Muscle of leg (tissue), 11 donors: ENCODE measurements around the gene QRSL1. TPM values are rescaled to one million over a fixed set of nuclear protein-coding genes. Genes with fewer than 3 reads are reported as not detected.

ENCODE experiments used
- DNase-seq: peaks from one replicate; pipeline ENCODE4 v3.0.0; 2013
- H3K27ac ChIP-seq: one replicate; pipeline ENCODE4 v1.5.1; 2013; ENCODE audit warnings: mild to moderate bottlenecking, low read length, control low read depth
- H3K27me3 ChIP-seq: one replicate; pipeline ENCODE4 v1.6.1; 2013; ENCODE audit warnings: low read length; ENCODE audit not compliant: control insufficient read depth, insufficient read depth
- H3K36me3 ChIP-seq: one replicate; pipeline ENCODE4 v1.6.1; 2013; ENCODE audit warnings: low read length; ENCODE audit not compliant: control insufficient read depth, insufficient read depth
- H3K4me1 ChIP-seq: one replicate; pipeline ENCODE4 v1.6.1; 2013; ENCODE audit warnings: low read length; ENCODE audit not compliant: control insufficient read depth, insufficient read depth
- H3K4me3 ChIP-seq: one replicate; pipeline ENCODE4 v1.5.1; 2013; ENCODE audit warnings: low read length, control low read depth
- H3K9me3 ChIP-seq: replicated peaks from 2 replicates; pipeline ENCODE4 v1.6.1; 2013; ENCODE audit warnings: low read depth, low read length; ENCODE audit not compliant: control insufficient read depth
- WGBS: methylation state at CpG from one replicate; pipeline ENCODE4 v1.1.5; 2013; ENCODE audit warnings: missing lambda C conversion rate; ENCODE audit not compliant: insufficient coverage; 5-methylcytosine and 5-hydroxymethylcytosine counted together
- polyA plus RNA-seq, 8 donors: library from polyadenylated mRNA; unstranded; fragments of 120-200 nt; gene quantifications; one replicate each; pipeline versions ENCODE4 v1.2.1 to v1.2.3, GENCODE V29; 2013; ENCODE audit warnings: inconsistent platforms in 1 of 8, low replicate concordance in 1 of 8; ENCODE audit not compliant: insufficient read length in 8 of 8, insufficient read depth in 1 of 8
- total RNA-seq: library from RNA; stranded (reverse); fragments of 120-200 nt; gene quantifications from one replicate; pipeline ENCODE4 v1.2.4, GENCODE V29; 2013

Gene QRSL1
- total and polyA plus RNA-seq, 9 donors: 10.0 to 18.0 (median 13.0) TPM

DNA sequence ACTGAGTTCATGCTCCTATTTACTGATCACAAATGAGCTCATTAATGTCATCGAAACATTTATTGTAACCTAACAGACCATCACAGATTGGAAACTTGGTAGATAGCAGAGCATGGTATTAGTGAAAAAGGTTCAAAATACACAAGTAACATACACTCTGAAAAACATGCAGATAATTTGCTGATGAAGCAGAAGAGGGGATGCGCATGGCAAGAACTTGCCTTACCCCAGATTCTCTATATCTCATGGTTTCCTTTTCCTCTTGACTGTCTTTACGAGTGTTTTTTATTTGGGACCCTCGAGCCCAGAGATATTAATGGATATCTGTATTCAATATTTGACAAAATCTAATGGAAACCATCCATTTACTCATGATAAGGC lies 37.6 kb downstream of the QRSL1 start:
- Histone ChIP-seq H3K27ac (no peak overlapping the region), H3K27me3 (no peaks in the 10 kb centered on the region), H3K4me3 (no peak overlapping the region), H3K9me3 (no peaks in the 10 kb centered on the region), H3K36me3 (peaks cover 10% of the 10 kb centered on the region), H3K4me1 (no peaks in the 10 kb centered on the region)
- WGBS: no CpG with 5 or more reads among the region's 4 CpGs
- no peak for DNase-seq

DNA sequence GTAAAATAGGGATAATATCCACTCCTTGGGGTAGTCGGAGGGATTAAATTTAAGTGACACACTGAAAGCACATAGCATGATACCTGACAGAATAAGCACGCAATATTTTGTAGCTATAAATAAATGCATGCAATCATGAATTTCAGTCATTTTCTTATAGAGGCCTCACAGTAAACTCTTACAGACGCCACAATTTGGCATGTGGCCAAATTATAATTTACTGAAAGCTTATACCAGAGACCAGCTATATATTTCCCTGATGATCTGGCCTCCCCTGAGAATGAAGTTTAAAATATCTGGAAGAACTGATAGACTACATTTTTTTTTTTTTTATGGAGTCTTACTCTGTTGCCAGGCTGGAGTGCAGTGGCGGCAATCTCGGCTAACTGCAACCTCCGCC lies 40.9 kb downstream of the QRSL1 start:
- no peak overlapping the region for H3K4me3 ChIP-seq
- no peaks in the 10 kb centered on the region for H3K4me1 ChIP-seq
- DNase-seq: peak; percentile 21
- no peaks in the 10 kb centered on the region for H3K9me3 ChIP-seq
- no peak overlapping the region for H3K27ac ChIP-seq
- H3K27me3 ChIP-seq: no peaks in the 10 kb centered on the region
- no CpG with 5 or more reads among the region's 6 CpGs for WGBS
- H3K36me3 ChIP-seq: peaks cover 6% of the 10 kb centered on the region

DNA sequence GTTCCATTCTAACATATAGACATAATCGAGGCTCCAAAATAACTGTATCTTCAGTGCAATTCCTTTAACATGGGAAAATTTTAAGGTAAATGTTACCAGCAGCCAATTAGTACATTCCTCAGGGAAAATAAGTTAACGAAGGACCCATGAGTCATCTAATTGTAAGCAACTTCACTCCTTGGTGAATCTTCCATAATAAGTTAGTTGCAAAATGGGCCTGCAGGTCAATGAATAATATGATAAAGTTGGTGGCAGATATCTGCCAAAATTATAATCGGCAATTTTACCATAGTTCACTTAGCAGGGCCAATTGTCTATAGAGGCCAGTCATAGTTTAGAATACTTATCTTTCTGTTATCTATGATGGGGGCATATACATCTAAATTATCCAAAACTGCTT lies 42.3 kb downstream of the QRSL1 start:
- no peak for DNase-seq
- Histone ChIP-seq H3K27ac (no peak overlapping the region), H3K4me3 (no peak overlapping the region), H3K27me3 (no peaks in the 10 kb centered on the region), H3K4me1 (no peaks in the 10 kb centered on the region), H3K9me3 (no peaks in the 10 kb centered on the region), H3K36me3 (peaks cover 2% of the 10 kb centered on the region)
- 100% methylated on average over 1 of the region's 3 CpGs for WGBS

DNA sequence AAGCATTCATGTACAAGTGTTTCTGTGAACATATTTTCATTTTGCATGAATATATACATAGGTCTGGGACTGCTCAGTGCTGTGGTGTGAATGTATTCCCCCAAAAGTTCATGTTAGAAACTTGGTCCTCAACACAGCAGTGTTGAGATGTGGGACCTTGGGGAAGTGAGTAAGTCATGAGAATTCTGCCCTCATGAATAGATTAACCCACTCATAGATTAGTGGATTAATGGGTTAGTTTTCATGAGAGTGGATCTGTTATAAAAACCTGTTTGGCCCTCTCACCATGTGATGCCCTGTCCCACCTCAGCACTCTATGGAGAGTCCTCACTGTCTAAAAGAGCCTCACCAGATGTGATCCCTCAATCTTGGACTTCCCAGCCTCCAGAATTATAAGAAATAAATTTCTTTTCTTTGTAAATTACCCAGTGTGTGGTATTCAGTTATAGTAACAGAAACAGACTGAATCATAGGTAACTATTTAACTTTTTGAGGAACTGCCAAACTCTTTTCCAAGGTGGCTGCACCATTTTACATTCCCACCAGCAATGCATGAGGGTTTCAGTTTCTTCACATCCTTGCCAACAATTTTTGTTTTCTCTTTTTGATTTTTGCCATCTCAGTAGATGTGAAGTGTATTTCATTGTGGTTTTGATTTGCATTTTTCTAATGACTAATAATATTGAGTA lies 45.3 kb downstream of the QRSL1 start:
- H3K36me3 ChIP-seq: no peaks in the 10 kb centered on the region

DNA sequence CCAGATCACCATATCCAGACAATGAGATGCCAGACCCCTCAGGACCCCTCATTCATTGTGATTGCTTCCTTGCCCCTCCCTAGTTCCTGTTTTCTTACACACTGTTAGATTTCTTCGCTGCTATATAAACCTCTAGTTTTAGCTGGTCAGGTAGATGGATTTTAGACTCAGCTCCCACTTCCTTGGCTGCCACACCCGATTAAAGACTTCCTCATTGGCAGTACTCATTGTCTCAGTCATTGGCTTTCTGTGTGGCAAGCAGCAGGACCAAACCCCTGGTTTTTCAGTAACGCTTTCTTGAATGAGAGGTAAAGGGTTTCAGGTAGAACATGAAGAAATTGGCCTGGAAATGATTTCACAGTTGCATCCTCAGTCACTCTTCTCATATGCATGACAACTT lies 47.9 kb downstream of the QRSL1 start:
- Histone ChIP-seq H3K27me3 (no peaks in the 10 kb centered on the region), H3K36me3 (no peaks in the 10 kb centered on the region), H3K4me1 (no peaks in the 10 kb centered on the region), H3K4me3 (no peak overlapping the region), H3K9me3 (no peaks in the 10 kb centered on the region), H3K27ac (no peak overlapping the region)
- WGBS: no CpG with 5 or more reads among the region's 3 CpGs
- DNase-seq: no peak

More for the DNA sequence above, 45.3 kb downstream of the QRSL1 start:
- H3K27me3 ChIP-seq: no peaks in the 10 kb centered on the region
- no peak overlapping the region for H3K27ac ChIP-seq
- DNase-seq: no peak
- no peaks in the 10 kb centered on the region for H3K9me3 ChIP-seq
- no peak overlapping the region for H3K4me3 ChIP-seq
- no peaks in the 10 kb centered on the region for H3K4me1 ChIP-seq

DNA sequence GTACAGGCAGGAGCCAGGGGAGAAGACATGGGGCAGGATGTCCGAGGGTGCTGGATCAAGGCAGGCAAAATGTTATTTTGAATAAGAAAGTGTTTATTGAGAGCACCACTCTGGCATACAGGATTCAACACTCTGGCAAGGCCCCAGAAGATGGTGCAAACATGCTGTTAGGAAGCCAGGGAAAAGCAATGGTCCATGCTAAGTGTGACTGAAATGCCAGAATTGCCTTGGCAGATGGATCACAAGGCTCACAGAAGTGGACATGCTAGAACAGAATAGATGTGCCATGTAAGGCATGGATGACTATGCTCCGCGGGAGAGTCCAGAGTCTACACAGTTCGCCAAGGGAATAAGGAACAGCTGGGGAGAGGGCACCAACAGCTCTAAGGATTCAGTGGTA lies 54.6 kb downstream of the QRSL1 start:
- no peak for DNase-seq
- 95% methylated on average over 4 of the region's 4 CpGs for WGBS
- H3K36me3 ChIP-seq: no peaks in the 10 kb centered on the region
- H3K4me3 ChIP-seq: no peak overlapping the region
- H3K9me3 ChIP-seq: no peaks in the 10 kb centered on the region
- H3K27me3 ChIP-seq: no peaks in the 10 kb centered on the region
- H3K4me1 ChIP-seq: no peaks in the 10 kb centered on the region
- no peak overlapping the region for H3K27ac ChIP-seq

DNA sequence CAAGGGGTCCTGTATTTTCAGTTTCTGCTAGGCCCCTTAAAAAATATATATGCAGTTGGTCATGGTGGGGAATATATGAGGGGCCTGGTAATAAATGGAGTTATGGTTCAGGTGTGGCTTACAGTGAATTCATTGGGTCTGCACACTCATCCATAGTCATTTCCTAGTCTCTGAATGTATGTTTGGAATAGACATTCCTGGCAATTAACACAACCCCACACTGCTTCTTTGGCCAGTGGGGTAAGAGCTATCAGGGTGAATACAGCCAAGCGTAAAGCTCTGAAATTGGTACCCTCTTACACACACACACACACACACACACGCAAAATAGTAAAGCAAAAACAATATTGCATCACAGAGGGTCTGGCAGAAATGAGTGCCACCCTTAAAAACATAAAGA lies 56.5 kb downstream of the QRSL1 start:
- no peak for DNase-seq

DNA sequence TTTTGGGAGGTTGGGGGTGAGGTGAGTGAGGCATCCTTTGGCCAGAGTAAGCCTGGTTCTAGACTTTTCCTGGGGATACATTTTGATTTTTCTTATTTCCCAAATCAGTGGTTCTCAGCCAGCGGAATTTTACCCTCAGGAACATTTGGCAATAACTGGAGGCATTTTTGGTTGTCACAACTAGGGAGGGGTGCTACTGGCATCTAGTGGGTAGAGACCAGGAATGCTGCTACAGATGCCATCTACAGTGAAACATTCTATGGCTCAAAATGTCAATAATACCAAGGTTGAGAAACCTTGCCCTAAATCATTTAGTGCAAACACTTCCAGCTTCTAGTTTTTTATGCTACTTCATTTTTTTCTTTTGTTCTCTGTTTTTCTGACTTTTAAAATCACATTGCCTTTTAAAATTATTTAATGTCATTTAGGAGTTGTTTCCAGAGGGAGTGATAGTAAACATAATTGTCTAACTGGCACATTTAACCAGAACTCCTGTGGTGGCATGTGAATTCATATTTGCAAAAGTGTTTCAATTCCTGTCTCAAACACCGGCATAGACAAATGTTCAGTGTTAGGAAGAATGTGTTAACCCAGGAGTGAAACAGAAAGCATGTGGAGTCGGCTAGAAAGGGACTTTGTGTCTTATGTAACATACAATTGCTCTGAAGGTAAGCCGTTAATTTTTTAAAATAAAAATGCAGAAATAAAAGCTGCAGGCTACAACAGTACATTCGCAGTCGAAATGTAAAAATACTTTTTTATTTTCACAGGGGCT lies 59.0 kb downstream of the QRSL1 start:
- Histone ChIP-seq H3K9me3 (no peaks in the 10 kb centered on the region), H3K27me3 (no peaks in the 10 kb centered on the region), H3K36me3 (no peaks in the 10 kb centered on the region), H3K27ac (no peak overlapping the region), H3K4me1 (peaks cover 11% of the 10 kb centered on the region), H3K4me3 (no peak overlapping the region)
- DNase-seq: no peak
- no CpG with 5 or more reads among the region's 6 CpGs for WGBS

More for the DNA sequence above, 56.5 kb downstream of the QRSL1 start:
- no CpG with 5 or more reads among the region's 2 CpGs for WGBS
- Histone ChIP-seq H3K36me3 (no peaks in the 10 kb centered on the region), H3K9me3 (no peaks in the 10 kb centered on the region), H3K27ac (no peak overlapping the region), H3K27me3 (no peaks in the 10 kb centered on the region), H3K4me3 (no peak overlapping the region), H3K4me1 (no peaks in the 10 kb centered on the region)

DNA sequence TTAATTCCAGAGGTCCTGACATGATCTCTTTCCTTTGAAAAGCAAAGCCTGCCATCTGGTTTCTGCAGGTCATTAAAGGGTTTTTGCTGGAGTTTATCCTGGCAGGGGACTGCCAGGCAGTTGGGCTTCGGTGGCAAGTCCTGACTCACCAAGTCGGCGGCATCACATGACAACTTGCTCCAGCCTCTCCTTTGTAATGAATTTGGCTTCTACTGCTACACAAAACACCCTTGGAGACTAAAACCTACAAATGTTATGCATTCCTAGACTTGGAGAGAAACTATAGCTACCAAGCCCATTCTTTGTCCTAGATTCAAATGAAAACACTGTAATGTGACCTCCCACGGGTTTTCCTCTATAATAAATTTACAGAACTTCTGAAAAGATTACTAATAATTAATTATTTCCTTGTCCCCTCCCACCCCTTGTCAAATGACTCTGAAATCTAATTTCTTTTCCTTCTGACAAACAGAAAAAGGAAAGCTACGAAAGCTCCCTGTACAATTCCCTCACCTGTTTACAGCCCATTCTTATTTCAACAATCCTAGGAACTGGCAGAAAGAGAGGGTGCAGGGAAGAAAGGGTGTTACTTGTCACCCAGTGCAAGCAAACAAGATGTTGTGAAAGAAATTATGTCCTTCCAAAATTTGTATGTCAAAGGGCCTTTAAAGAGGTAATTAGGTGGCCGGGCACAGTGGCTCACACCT lies 62.9 kb downstream of the QRSL1 start:
- WGBS: 6% methylated on average over 3 of the region's 6 CpGs
- Histone ChIP-seq H3K36me3 (no peaks in the 10 kb centered on the region), H3K27ac (no peak overlapping the region), H3K4me1 (peaks cover 21% of the 10 kb centered on the region), H3K4me3 (no peak overlapping the region), H3K9me3 (no peaks in the 10 kb centered on the region), H3K27me3 (no peaks in the 10 kb centered on the region)
- DNase-seq: peak; percentile 62

DNA sequence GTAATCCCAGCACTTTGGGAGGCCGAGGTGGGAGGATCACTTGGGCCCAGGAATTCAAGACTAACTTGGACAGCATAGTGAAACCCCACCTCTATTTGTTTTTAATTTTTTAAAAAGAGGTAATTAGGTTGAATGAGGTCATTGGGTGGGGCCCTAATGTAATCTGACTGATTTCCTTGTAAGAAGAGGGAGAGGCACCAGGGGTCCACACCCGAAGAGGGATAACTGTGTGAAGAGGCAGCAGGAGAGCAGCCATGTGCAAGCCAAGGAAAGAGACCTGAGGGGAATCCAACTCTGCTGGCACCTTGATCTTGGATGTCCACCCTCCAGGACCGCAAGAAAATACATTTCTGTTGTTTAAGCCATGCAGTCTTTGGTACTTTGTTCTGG lies 63.4 kb downstream of the QRSL1 start:
- no peak for DNase-seq
- Histone ChIP-seq H3K27ac (no peak overlapping the region), H3K9me3 (no peaks in the 10 kb centered on the region), H3K4me1 (peaks cover 21% of the 10 kb centered on the region), H3K27me3 (no peaks in the 10 kb centered on the region), H3K36me3 (no peaks in the 10 kb centered on the region), H3K4me3 (no peak overlapping the region)
- 53% methylated on average over 2 of the region's 3 CpGs for WGBS
